Vagina (tissue), 2 donors: ENCODE data around the gene DIPK1B. TPM values are rescaled to one million over a fixed set of nuclear protein-coding genes. Genes with fewer than 3 reads are reported as not detected.
A peak's percentile ranks its signal among the peaks of the same experiment; 100 is the strongest.
"Not testable (repeated sequence)": the region's sequence is repeated elsewhere in the genome, so short reads cannot be mapped to it uniquely, and the experiment has no call there.

ENCODE experiments used
- DNase-seq, 2 donors: peaks; one replicate each; pipeline ENCODE4 v3.0.0-alpha.2; 2017; ENCODE audit errors: extremely low spot score in 2 of 2
- H3K27ac ChIP-seq: fragments of 200-600 bp; sonication (generic); one replicate; pipeline ENCODE4 v1.5.1; 2019
- H3K27me3 ChIP-seq: fragments of 200-600 bp; sonication (generic); one replicate; pipeline ENCODE4 v1.5.1; 2019
- H3K36me3 ChIP-seq, 2 donors: fragments of 200-600 bp; sonication (generic); one replicate each; pipeline ENCODE4 v1.5.1; 2017 to 2019
- H3K4me1 ChIP-seq: fragments of 200-600 bp; sonication (generic); one replicate; pipeline ENCODE4 v1.5.1; 2019
- H3K4me3 ChIP-seq, 2 donors: fragments of 200-600 bp; sonication (generic); 1 replicate in 1 of 2; 2 replicates in 1 of 2; pipeline ENCODE4 v1.5.1; 2016 to 2019
- H3K9me3 ChIP-seq: fragments of 200-600 bp; sonication (generic); one replicate; pipeline ENCODE4 v1.5.1; 2019
- POLR2A ChIP-seq, 2 donors: fragments of 450-650 bp; IDR thresholded peaks; one replicate each; pipeline ENCODE4 v1.6.1; 2017; ENCODE audit warnings: antibody characterized with exemption in 2 of 2, mild to moderate bottlenecking in 2 of 2, moderate library complexity in 2 of 2
- POLR2AphosphoS5 ChIP-seq, 2 donors: sonication (generic); formaldehyde crosslinking; IDR thresholded peaks; one replicate each; pipeline ENCODE4 v1.9.0; 2017; ENCODE audit warnings: antibody characterized with exemption in 2 of 2, mild to moderate bottlenecking in 2 of 2, low read depth in 1 of 2; ENCODE audit not compliant: insufficient read depth in 1 of 2
- intact Hi-C: fragments of 100-400 bp; cut with DNase I; formaldehyde crosslinking; loops from one replicate; pipeline ENCODE4 v1.15.1; 2023
- total RNA-seq: library from RNA; depleted of rRNA; stranded (reverse); fragments of >200 nt; gene quantifications from one replicate; pipeline ENCODE4 v1.2.3, GENCODE V29; 2016
- TF ChIP-seq, protein P1 (sequence below), 3 experiments: fragments of 450-650 bp in 2 of 3; fragments of 200-600 bp in 1 of 3; sonication (generic) in 1 of 3; IDR thresholded peaks; one replicate each; pipeline ENCODE4 v1.5.1; 2017 to 2019; ENCODE audit warnings: antibody characterized with exemption in 3 of 3, mild to moderate bottlenecking in 2 of 3, moderate library complexity in 2 of 3

The DIPK1B gene
- total RNA-seq, 1 donor from 2014 or later = 11.5 TPM

DNA sequence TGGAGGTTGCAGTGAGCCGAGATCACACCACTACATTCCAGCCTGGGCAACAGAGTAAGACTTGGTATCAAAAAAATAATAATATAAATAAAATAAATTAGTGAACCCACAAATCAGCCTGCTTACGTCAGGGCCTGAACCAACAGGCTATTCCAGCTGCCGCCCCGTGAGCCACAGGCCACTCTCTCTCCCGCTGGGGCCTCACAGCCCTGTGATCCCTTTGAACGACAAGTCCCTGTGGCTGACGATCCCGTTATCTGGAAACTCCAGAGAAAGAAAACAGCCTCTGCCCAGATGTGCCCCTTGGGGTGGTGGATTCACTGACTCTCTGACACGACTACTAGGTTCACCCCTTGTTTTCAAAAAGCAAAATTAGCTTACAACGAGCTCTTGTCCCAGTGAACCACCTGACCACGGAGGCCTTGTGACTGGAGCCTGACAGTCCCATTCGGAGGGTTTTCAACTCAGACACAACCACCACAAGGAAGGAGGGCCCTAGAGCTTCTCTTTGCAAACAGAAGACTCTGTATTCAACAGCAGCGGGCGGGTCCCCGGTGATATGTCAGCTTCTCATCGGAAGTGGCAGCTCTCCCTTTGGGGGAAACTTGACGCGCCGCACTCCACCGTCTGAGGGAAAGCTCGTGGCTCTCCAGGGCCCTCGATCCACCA lies 4.4 kb upstream of the DIPK1B start:
- intact Hi-C loops = no loop called here
- peaks cover 11% of the 10 kb centered on the region for H3K4me1 ChIP-seq
- DNase-seq = no peak

DNA sequence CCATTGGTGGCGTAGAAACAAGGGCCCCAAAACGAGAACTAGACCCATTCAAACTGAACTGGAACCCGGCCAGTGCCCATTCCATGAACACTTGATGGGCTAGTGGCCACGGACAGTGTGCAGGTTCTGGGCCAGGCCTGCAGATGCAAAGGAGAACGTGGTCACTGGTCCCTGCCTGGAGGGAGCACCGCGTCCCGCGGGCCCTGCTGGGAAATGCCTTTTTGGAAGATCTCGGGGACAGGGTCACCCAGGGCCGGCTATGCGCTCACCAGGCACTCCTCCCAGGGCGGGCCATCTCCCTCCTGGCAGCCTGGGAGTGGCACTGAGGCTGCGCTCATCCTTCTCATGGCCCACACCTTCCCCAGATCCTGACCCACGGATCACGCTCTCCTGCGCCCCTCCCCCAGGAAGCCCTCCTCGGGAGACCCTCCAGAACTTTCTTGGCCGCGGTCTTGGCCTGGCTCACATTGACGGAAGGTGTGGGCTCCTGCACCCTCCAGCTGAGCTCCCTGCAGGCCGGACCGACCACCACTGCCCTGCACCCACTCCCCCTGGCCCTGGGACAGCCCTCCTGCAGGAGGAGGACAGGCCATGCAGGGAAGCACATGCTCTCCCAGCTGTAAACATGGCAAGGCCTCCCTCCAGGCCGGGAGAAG lies 2.8 kb upstream of the DIPK1B start:
- intact Hi-C loops = no loop called here

More for the DNA sequence above, 4.4 kb upstream of the DIPK1B start:
- Histone ChIP-seq H3K4me3 (no peak overlapping the region), H3K36me3 (no peaks in the 10 kb centered on the region), H3K27me3 (no peaks in the 10 kb centered on the region), H3K27ac (no peak overlapping the region), H3K9me3 (no peaks in the 10 kb centered on the region)
- TF ChIP-seq, protein P1, sequence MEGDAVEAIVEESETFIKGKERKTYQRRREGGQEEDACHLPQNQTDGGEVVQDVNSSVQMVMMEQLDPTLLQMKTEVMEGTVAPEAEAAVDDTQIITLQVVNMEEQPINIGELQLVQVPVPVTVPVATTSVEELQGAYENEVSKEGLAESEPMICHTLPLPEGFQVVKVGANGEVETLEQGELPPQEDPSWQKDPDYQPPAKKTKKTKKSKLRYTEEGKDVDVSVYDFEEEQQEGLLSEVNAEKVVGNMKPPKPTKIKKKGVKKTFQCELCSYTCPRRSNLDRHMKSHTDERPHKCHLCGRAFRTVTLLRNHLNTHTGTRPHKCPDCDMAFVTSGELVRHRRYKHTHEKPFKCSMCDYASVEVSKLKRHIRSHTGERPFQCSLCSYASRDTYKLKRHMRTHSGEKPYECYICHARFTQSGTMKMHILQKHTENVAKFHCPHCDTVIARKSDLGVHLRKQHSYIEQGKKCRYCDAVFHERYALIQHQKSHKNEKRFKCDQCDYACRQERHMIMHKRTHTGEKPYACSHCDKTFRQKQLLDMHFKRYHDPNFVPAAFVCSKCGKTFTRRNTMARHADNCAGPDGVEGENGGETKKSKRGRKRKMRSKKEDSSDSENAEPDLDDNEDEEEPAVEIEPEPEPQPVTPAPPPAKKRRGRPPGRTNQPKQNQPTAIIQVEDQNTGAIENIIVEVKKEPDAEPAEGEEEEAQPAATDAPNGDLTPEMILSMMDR (IDR thresholded peaks at IDR 0.05) = no peak
- TF ChIP-seq POLR2A (IDR thresholded peaks at IDR 0.05) (no peak), POLR2AphosphoS5 (IDR thresholded peaks at IDR 0.05; ENCODE audit: insufficient read depth in 1 of 2, low read depth in 1 of 2) (no peak)

DNA sequence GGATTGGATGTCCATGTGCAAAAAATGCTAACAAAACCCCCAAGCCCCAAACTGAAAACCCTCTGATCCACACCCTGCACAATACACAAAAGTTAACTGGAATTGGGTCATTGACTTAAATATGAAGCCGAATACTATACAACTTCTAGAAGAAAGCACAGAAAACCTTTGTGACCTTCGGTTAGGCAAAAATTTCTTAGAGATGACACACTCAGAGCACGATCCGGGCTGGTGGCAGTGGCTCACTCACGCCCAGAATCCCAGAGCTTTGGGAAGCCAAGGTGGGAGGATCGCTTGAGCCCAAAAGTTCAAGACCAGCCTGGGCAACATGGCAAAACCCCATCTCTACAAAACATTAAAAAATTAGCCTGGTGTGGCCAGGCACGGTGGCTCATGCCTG lies 1.8 kb upstream of the DIPK1B start:
- no peaks in the 10 kb centered on the region for H3K9me3 ChIP-seq
- H3K36me3 ChIP-seq = no peaks in the 10 kb centered on the region
- no peak overlapping the region for H3K4me3 ChIP-seq
- H3K27me3 ChIP-seq = peaks cover 3% of the 10 kb centered on the region
- DNase-seq = no peak
- TF ChIP-seq POLR2A (IDR thresholded peaks at IDR 0.05) (no peak), POLR2AphosphoS5 (IDR thresholded peaks at IDR 0.05; ENCODE audit: insufficient read depth in 1 of 2, low read depth in 1 of 2) (no peak)
- TF ChIP-seq, protein P1 (IDR thresholded peaks at IDR 0.05) = no peak
- H3K27ac ChIP-seq = no peak overlapping the region
- intact Hi-C loops = no loop called here
- peaks cover 20% of the 10 kb centered on the region for H3K4me1 ChIP-seq

More for the DNA sequence above, 2.8 kb upstream of the DIPK1B start:
- Histone ChIP-seq H3K4me1 (peaks cover 14% of the 10 kb centered on the region), H3K9me3 (no peaks in the 10 kb centered on the region), H3K4me3 (no peak overlapping the region), H3K27ac (no peak overlapping the region), H3K36me3 (no peaks in the 10 kb centered on the region), H3K27me3 (peaks cover 3% of the 10 kb centered on the region)
- no peak for TF ChIP-seq POLR2A (IDR thresholded peaks at IDR 0.05)
- no peak for TF ChIP-seq POLR2AphosphoS5 (IDR thresholded peaks at IDR 0.05; ENCODE audit: insufficient read depth in 1 of 2, low read depth in 1 of 2)
- TF ChIP-seq, protein P1 (IDR thresholded peaks at IDR 0.05) = no peak
- no peak for DNase-seq

DNA sequence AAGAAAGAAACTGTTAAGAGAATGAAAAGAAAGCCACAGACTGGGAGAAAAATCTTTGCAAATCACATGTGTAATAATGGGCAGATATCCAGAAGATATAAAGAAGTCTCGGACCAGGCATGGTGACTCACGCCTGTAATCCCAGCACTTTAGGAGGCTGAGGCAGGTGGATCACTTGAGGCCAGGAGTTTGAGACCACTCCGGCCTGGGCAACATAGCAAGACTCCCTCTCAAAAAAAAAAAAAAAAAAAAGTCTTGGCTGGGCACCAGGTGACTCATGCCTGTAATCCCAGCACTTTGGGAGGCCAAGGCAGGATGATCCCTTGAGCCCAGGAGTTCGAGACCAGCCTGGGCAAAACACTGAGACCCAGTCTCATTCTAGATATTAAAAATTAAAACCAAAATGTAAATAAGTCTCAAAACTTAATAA lies 1.1 kb upstream of the DIPK1B start:
- H3K9me3 ChIP-seq, H3K4me3 ChIP-seq, H3K27me3 ChIP-seq, DNase-seq, intact Hi-C loops, H3K36me3 ChIP-seq, H3K27ac ChIP-seq: not testable (repeated sequence)
- TF ChIP-seq POLR2AphosphoS5 (IDR thresholded peaks at IDR 0.05; ENCODE audit: insufficient read depth in 1 of 2, low read depth in 1 of 2) = peak in 1 of 2 donors; percentile 46
- H3K4me1 ChIP-seq = peaks cover 20% of the 10 kb centered on the region

DNA sequence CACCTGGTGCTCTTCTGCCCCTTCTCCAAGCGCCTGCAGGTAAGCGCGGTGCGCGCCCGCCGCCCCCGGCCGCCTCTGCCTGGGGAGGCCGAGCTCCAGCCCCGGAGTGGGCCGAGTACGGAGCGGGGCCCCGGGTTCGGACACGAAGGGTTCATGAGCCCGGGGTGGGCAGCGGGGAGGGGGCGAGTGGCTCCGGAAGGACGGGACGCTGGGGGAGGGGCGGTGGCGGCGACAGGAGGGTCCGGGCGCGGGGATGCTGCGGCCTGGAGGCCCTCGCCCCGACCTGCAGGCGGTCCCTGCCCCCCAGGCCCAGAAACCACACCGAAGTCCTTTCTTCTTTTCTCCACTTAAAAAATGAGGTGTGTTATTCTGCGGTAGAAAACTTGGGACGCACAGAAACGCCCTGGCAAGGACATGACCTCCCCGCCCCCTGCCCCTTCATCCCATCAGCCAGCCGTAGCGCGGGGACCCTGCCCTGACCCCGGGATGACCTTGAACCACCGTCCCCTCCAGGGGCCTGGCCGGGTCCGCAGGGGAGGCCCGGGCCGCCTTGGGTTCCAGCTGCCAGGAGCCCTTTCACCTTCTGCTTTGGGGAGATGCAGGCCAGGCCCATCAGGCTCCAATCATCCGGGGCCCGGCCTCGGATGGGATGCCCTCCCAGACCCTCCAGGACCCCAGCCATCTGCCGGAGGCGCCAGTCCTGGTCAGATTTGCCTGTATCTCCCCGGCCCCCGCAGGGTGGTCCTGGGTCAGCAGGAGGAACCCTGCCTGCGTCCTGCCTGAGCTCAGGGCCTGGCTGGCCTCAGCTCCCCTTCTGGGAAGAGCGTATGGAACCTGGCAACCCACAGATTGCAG lies 545 bp downstream of the DIPK1B start:
- Histone ChIP-seq H3K4me1 (peaks cover 20% of the 10 kb centered on the region), H3K27me3 (peaks cover 3% of the 10 kb centered on the region), H3K27ac (no peak overlapping the region), H3K36me3 (no peaks in the 10 kb centered on the region), H3K4me3 (peak overlapping the region; percentile 42 to 48), H3K9me3 (no peaks in the 10 kb centered on the region)
- TF ChIP-seq, protein P1 (IDR thresholded peaks at IDR 0.05) = no peak
- TF ChIP-seq POLR2A (IDR thresholded peaks at IDR 0.05) (no peak), POLR2AphosphoS5 (IDR thresholded peaks at IDR 0.05; ENCODE audit: insufficient read depth in 1 of 2, low read depth in 1 of 2) (no peak)
- DNase-seq = no peak
- intact Hi-C loops = no loop called here
